GM18858 (cell line): Measurements from ENCODE around the gene SEC11C.

Experiments used
- ATAC-seq: cut with Tn5 transposase; IDR thresholded peaks from one replicate; pipeline ENCODE4 v1.9.1; 2021; ENCODE audit not compliant: unreplicated experiment

Gene SEC11C

DNA sequence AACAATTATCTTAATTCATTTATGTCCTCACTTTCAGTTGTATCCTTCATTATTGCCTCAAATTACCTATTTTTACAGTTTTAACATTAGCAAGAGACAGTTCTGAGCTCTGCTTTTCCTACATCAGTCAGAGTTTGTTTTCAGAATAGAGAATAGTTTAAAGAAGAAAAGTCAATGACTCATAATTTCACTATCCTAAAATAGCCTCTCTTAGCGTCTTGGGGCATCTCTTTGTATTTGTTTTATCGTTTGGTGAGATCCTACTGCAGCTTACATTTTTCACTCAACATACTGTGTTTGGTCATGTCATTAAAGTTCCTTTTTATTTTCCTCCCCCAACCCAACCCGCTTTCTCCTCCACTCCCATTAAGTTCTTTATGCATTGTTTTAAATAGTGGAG lies 3.8 kb downstream of the SEC11C start:
- ATAC-seq, result no peak

DNA sequence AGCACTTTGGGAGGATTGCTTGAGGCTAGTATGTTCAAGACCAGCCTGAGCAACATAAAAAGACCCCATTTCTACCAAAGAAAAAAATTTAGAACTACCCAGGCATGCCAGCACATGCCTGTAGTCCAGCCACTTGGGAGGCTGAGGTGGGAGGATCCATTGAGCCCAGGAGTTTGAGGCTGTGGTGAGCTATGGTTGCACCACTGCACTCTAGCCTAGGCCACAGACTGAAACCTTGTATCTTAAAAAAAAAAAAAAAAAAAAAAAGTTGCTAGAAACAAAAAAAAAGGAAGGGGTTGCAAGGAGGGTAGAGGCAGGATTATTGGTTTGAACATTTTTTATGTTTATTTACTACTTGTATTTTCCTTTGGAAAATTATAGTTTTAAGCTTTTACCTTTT lies 4.8 kb downstream of the SEC11C start:
- no peak for ATAC-seq

DNA sequence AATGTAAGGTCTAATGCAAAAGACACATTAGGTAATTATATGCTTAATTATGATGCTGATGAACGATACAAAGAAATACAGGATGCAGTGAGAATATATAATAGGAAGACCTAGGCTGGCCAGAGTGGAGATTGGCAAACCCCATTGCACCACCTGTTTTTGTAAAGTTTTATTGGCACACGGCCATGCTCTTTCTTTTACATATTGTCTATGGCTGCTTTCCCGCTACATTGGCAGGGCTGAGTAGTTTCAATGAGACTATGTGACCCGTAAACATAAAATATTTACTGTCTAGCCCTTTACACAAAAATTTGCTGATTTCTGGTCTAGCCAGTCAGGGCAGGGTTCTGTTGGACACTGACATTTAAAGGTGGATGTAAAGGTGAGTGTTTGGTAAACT lies 5.4 kb downstream of the SEC11C start:
- no peak for ATAC-seq

DNA sequence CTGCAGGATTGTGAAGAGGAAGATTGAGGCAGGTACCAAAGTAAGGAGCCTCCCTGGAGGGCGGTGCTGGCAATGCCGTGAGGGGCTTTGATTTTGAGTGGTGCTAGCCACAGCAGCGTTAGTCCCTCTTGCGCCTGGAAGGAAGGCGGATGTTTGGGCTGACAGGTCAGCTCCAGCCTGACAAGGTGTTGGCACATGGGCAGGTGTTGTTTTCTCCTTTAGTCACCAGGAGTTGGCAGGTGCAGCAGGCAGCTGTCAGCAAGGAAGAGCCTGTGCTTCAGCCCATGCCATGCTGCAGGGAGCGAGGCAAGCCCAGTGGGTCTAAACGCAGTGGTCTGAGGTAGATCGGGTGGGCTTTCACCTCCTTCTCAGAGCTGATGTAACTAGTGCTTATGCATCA lies 8.5 kb downstream of the SEC11C start:
- no peak for ATAC-seq

DNA sequence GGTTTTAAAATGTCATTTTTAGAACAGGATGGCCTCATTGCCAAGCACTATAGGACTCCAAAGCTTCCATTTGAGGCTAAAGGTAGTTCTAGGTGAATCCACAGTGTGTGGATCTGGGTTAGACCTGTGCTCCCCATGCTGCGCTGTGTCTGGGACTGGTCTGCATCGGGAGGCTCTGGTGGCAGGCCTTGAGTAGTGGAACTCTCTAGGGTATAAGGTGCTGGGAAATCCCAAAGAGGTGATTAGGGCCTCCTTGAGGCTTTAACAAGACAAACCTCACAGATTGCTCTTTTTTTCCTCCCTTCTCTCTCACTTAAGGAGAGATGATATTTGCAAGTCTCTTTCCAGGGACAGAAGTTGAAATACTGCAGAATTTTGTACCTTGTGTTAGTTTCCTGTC lies 9.3 kb downstream of the SEC11C start:
- ATAC-seq, result no peak

DNA sequence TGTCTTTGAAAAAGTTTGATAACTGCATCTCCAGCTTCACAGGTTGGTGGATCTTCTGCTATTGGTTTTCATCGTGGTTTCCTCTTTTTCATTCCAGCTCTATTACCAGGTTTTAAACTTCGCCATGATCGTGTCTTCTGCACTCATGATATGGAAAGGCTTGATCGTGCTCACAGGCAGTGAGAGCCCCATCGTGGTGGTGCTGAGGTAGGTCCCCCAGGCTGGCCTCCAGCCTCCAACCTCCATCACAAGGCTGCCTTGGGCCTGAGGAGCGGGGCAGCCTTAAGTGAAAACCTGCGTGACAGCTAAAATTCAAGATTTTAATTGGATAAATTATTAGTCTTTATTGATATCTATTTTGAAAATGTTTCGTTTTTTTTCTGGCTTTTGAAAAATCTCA lies 9.7 kb downstream of the SEC11C start:
- no peak for ATAC-seq

DNA sequence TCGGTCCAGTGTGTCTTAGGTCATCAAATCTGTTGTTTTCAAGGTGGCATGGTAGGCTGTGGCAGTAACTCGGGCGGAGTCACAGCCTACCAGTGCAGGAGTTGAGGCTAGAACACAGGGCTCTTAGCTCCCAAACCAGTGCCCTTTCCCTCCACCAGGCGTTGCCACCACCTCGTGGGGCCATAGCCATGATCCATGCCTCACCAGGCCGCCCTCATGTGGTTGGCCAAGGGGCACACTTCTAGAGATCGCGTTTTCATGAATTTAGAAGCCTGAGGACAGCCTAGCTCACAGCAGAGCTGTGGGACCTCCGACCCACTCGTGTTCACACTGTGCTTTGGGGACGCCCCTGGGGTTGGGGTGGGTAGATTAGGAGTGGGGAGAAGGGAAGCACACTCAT lies 10.6 kb downstream of the SEC11C start:
- no peak for ATAC-seq

DNA sequence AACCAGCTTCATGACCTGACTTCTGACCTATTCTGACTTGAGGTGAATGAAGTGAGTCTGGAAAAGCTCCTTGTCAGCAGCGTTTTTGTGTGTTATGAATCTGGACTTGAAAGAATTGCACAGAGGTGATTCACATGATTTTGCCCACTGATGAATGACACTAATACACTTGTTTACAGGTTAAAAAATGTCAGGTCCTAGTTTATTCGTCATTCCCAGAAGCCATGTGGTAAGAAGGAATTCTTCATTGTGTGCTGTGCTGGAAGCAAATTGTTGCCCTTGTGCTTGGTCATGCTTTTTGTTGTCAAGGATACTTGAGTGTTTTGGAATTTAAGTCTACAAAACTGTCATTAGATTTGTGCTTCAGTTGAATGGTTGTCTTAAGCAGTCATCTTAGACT lies 15.5 kb downstream of the SEC11C start:
- no peak for ATAC-seq

DNA sequence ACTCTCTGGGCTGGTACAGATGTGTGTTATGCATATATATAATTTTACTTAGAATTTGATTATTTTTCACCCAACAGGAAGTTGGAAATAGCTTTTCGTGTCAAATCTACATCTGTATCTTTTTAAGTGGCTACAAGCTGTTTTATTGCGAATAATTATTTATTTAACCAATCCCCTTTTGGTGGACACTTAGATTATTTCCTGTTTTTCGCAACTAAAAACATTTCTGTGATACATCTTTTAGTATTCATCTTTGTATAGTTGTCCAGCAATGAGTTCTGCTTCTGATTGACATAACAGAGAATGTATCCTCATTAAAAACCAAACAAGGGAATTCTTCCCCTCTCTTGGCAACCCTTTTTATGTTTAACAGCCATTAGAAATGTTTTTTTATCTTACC lies 16.6 kb downstream of the SEC11C start:
- ATAC-seq, result no peak

DNA sequence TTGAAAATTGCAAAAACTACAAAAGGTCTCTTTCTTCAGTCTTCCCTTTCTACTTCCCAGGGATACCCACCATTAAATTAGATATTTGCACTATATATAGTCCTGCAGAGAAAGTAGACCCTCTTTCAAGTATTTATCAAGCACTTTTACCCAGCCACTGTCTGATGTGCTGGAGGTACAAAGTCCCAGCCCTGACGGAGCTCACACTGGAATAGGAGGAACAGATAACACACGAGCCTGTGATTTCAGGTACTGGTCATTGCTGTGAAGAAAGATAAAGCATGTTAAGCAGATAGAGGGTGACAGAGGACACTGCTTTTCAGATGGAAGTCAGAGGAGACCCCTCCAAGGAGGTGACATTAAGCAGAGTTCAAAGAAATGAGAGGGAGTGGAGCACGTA lies 19.6 kb downstream of the SEC11C start:
- no peak for ATAC-seq

DNA sequence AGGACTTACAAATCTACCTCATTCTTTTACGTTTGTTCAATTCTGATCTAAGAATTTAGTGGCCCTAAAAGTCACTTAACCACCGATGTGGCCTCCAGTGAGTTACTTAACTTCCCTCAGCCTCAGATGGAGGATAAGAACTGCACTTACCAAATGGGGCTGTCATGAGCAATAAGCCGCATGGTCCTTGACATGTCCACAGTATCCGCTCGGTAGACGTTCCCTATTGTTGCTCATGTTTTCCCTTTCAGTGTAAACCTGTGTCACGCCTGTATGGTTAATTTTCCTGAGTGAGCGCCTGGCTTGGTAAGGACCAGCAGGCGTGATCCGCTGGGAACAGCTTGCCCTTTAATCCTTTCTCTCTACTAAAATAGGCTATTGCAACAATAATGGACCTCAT lies 20.3 kb downstream of the SEC11C start:
- ATAC-seq, result no peak

DNA sequence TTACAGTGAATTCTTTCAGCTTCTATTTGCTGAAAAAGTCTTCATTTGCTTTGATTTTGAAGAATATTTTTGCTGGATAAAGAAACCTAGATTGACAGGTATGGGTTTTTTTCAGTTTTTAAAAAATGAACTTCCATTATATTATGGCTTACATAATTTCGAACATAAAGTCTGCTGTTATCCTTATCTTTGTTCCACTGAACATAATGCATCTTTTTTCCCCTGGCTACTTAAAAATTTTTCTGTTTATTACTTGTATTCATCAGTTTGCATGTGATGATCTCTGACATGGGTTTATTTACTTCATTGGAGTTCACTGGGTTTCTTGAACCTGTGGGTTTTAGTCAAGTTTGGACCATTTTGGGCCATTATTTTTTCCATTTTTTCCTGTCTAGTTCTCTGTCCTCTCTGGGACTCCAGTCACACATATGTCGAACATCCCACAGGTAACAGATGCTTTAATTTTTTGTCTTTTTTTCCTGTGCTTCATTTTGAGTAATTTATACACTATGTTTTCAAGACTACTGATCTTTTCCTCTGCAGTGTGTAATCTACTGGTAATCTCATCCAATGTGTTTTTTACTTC lies 33.1 kb downstream of the SEC11C start:
- no peak for ATAC-seq

DNA sequence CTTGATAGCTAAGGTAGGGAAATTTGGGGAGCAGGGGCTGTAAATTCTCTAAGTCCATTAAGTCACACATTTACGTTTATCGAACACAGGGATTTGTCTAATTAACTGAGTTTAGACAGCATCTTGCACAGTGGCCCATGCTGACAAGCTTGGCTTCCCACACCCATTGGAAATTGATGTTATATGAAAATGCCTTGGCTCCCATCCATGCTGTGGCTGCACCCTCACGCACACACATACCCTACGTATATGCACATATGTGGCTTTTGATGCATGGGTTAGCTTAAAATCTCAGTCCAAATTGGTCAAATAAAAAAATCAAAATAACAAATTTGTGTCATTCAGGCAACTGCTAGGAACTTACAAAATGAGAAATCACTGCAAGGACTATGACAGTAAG lies 37.8 kb downstream of the SEC11C start:
- no peak for ATAC-seq

DNA sequence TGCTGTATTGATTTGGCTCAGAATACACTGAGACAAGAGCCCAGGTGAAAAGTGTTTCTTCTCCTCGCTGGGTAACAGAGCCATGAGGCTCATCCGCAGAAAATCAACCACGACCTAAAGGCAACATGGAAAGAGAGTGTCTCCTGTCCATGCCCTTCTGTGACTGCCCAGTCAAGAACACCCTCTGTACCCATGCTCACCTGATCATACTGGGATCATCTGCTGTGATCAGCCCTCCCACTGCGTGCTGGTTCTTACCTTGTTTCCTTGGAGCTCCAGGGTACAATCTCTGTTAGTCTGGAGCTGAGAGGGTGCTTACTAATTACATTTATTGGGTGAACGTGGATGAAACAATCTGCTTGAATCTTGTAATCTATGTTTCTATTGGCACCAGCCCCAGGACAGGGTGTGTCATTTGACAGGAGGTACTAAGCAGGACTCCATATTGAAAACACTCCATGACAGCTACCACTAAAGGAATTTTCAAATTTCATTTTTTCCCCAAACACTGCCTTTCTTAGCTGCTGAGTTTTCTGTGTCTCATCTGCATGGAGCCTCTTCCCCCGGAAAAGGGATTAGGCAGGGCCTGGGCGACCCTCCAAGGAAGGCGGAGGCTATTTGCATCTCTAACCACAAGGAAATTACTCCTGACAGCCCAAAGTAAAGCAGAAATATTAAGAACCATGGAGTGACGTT lies 40.6 kb downstream of the SEC11C start:
- no peak for ATAC-seq

DNA sequence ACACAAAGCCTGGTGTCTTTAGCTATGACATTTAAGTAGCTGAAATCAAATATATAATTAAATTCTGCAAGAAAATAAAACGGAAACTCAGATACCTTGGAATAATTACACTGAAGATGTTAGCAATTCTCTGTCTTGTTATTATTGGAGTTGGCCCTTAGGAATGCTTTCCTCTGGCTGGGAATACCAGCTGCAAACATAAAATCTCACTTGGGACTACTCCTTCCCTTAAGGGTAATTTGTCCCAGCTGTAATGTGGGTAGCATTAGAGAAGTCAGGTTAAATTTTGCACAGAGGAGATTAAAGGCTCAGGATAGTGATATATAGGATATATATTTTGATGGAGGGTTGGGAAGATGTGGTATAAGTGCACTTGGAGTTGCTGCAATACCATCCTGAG lies 43.0 kb downstream of the SEC11C start:
- no peak for ATAC-seq

DNA sequence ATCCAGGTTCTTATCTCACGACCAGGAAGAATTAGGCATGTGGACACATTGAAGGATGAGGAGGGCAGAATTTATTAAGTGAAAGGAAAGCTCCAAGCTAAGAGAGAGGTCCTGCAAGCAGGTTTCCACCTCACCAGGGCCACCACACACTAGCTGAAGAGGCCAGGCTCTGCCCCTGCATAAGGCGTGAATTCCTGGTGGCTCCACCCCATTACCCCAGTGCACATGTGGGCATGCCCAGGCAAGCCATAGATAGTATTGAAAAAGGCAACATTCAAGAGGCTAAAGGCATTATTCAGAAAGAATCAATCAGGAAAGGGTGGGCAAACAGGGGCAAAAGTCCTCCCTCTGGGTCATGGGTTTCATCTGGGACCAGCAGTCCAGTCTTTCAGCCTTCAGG lies 49.3 kb downstream of the SEC11C start:
- no peak for ATAC-seq

DNA sequence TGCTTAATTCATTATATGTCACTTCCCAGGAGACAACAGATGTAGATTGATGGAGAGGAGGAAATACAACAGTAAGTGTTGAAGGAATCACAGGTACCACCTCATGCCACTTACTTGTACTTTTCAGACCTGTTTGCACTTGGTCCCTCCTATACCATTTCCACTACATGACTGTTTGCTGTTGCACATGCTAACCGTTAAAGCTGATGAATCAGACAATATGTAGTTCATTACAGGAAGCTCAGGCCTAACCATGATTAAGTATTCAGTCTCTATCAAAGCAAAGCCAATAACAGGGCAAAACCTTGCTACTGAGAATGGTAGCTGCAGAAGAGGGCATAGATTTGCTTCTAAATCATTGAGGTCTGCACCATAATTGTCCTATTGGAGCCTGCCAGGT lies 50.1 kb downstream of the SEC11C start:
- ATAC-seq, result no peak

DNA sequence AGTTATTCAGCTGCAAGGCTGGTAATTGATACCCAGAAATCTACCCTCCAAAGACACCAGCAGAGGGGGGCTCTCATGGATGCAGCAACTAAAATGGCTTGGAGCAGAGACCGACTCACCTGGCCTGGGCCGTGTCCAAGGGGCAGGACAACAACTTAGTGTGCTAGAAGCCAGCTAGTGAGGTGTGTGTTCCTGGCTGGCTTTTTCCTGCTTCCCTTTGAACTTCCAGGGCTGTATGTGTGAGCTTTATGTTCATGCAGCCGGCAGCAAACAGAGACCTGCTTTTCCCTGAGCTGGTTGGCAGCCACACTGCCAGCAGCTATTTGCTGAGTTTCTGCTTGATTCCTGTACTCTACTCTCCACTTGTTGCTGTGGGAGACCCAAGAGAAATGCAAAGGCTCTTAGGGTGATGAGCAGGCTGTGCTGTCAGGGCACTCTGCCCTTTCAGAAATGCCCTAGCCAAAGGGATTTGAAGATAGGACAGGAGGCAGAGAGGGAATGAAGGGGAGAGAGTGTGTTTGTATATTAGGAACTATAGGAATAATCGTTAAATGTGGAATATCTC lies 56.6 kb downstream of the SEC11C start:
- ATAC-seq, result no peak

DNA sequence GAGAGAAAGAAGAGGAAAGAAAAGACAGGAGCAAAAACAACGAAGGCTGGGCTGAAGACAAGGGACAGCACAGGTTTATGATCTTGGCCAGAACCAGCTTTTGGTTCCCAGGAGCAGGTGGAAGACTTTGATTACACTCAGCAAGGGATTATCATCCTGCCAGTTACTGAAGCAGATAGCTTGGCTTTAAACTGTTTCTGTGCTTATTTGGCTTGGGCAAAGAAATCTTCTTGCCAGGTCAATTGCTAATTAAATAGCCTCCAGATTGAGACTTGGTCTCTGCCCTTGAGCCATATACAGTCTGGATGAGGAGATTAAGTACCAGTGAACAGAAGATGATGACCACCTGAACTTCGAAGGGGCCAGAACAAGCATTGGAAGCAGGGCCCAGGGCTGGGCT lies 58.0 kb downstream of the SEC11C start:
- no peak for ATAC-seq

DNA sequence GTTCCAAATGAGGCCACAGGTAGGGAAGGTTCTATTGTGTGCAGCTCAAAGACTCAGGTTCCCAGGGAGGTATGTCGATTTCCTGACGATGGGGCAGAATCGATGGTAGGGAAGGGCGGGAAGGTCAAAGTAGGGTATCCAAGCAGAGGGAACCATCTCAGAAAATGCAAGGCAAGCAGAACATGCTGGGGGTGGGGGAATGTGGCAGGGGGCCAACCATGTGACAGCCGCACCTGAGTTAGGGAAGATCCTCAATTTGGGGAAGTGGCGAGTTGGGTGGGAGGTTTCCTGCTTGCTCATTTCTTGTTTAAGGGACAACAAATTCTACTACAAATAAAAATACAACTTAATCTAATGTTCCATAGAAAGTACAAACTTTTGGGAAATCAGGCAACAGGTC lies 58.5 kb downstream of the SEC11C start:
- no peak for ATAC-seq

DNA sequence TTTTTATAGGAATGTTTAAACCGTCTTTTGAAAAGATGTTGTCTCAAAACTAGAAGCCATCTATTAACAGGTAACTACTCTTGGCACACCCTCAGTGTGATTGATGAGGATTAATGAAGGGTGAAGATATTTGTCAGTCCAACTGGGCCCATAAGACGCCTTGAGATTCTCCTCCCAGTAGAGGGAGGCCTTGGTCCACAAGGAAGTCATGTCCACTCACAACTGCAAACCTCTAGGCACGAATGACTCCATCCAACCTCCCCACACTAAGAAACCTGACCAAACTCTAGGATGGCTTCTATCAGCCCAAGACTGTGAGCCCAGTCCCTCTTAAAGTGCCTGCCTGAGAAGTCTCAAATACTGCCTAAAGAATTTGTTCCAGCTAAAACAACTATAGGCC lies 61.1 kb downstream of the SEC11C start:
- no peak for ATAC-seq

DNA sequence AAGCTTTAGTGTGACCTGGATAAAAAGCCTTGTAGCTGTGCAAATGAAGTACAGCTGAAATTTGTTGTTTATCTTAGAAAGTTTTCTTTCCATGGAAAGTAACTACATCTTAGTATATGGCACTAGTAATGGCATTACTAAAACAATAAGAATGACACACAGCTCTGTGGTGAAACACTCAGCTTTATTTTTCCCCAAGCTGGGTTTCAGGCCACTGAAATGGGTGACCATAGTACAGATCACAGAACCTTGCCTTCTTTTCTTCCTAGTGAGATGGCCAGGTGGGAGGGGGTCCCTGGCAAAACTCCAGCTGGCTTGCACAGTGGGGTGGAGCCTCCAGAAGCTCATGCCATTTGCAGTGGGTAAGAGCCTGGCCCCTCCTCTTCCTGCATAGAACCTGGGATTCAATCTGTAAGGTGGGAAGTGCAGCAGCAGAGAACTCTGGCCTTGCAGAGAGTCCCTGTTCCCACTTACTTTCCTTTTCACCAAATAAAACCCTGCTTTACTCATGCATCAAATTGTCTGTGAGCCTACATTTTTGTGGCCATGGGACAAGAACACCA lies 62.7 kb downstream of the SEC11C start:
- ATAC-seq, result no peak

DNA sequence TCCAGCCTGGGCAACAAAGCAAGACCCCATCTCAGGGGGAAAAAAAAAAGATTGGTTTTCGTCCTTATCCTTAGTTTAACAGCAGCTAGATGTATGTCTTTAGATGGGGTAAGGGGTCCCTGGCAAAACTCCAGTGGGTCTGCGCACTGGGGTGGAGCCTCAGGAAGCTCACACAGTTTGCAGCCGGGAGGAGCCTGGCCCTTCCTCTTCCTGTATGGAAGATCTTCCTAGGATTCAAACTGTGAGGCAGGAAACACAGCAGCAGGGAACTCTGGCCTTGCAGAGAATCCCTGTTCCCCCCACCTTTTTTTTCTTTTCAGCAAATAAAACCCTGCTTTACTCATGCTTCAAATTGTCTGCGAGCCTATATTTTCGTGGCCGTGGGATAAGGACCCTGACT lies 67.8 kb downstream of the SEC11C start:
- no peak for ATAC-seq
